AG04450 (cell line): Measurements from ENCODE around the gene HOXA13. TPM values are rescaled to one million over a fixed set of nuclear protein-coding genes. Genes with fewer than 3 reads are reported as not detected.

ENCODE experiments used
- CTCF ChIA-PET: fragments of 300-600, 350-600 bp; formaldehyde crosslinking; extraction: SDS; loops from one replicate; lab custom pipeline; 2022; ENCODE audit warnings: antibody characterized with exemption, inconsistent platforms; lab: Charles Lee
- POLR2A ChIA-PET: fragments of 350-600 bp; formaldehyde crosslinking; extraction: SDS; loops from one replicate; lab custom pipeline; 2021; ENCODE audit warnings: antibody characterized with exemption, inconsistent platforms; lab: Yijun Ruan, JAX
- DNase-seq: peaks from one replicate; pipeline ENCODE4 v3.0.0-alpha.2; 2011; ENCODE audit warnings: low read depth, low spot score
- H3K27ac ChIP-seq: one replicate; pipeline ENCODE4 v1.5.1; 2012; ENCODE audit warnings: low read depth, low read length, control low read depth
- H3K27me3 ChIP-seq: one replicate; pipeline ENCODE4 v1.6.0; 2012; ENCODE audit warnings: low read length; ENCODE audit not compliant: control insufficient read depth, insufficient read depth
- H3K4me3 ChIP-seq: 2 replicates; pipeline ENCODE4 v1.5.1; 2011; ENCODE audit warnings: mild to moderate bottlenecking, low read depth, low read length, control low read depth
- H3K9me3 ChIP-seq: 2 replicates; pipeline ENCODE4 v1.5.1; 2012; ENCODE audit warnings: low read length; ENCODE audit not compliant: control insufficient read depth, insufficient read depth
- polyA plus RNA-seq: library from polyadenylated mRNA; depleted of rRNA; stranded (reverse); fragments of >200 nt; gene quantifications from 2 replicates; pipeline ENCODE4 v1.2.3, GENCODE V29; 2011
- TF ChIP-seq, protein P1 (sequence below): IDR thresholded peaks from 2 replicates; pipeline ENCODE4 v1.5.1; 2011; ENCODE audit warnings: low read depth, low read length, control low read depth, inconsistent platforms

HOXA13 gene
- polyA plus RNA-seq, 1 experiment: not detected

DNA sequence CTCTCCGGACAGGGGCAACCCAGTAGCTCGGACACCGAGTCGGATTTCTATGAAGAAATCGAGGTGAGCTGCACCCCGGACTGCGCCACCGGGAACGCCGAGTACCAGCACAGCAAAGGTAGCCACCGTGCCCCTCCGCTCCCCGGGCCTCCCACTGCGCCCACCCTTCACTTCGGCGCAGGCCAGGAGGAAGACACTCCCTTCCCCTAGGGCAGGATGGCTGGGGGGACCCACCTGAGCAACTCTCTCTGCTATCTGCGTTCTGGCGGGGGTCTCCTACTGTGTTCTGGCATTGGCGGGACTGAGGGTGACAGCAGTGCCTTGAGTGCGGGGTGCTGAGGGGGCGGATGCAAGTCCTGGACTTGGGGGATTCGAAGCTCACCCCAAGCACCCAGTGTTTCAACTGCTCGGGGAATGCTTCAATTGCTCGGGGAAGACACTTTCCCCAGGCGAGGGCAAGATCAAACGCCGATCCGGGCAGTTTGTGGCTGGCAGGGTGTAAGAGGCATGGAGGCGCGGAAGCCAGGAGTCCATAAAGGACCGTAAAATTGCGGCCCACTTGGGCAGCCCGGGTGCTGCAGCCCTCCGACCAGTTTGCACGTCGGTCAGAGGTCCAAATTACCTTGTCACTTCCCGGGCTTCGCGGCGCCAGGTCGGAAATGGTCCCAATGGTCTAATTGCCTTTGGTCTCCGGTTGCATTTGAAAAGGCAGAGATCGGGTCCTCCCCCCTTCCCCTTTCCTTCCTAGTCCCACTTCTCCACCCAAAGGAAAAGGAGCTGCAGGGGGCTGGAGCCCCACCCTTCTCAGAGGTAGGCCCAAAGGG lies 43.7 kb upstream of the HOXA13 start:
- peaks cover 98% of the 10 kb centered on the region for H3K27me3 ChIP-seq
- TF ChIP-seq, protein P1, sequence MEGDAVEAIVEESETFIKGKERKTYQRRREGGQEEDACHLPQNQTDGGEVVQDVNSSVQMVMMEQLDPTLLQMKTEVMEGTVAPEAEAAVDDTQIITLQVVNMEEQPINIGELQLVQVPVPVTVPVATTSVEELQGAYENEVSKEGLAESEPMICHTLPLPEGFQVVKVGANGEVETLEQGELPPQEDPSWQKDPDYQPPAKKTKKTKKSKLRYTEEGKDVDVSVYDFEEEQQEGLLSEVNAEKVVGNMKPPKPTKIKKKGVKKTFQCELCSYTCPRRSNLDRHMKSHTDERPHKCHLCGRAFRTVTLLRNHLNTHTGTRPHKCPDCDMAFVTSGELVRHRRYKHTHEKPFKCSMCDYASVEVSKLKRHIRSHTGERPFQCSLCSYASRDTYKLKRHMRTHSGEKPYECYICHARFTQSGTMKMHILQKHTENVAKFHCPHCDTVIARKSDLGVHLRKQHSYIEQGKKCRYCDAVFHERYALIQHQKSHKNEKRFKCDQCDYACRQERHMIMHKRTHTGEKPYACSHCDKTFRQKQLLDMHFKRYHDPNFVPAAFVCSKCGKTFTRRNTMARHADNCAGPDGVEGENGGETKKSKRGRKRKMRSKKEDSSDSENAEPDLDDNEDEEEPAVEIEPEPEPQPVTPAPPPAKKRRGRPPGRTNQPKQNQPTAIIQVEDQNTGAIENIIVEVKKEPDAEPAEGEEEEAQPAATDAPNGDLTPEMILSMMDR: no peak
- ChIA-PET POLR2A (no interaction called here), CTCF (interaction anchor here (0.5 kb wide), 1 partner anchor 33 kb away, joined by 4 read pairs; no protein-coding TSS in a partner anchor)
- DNase-seq: no peak
- no peak overlapping the region for H3K4me3 ChIP-seq
- no peak overlapping the region for H3K27ac ChIP-seq
- H3K9me3 ChIP-seq: peaks cover 21% of the 10 kb centered on the region

DNA sequence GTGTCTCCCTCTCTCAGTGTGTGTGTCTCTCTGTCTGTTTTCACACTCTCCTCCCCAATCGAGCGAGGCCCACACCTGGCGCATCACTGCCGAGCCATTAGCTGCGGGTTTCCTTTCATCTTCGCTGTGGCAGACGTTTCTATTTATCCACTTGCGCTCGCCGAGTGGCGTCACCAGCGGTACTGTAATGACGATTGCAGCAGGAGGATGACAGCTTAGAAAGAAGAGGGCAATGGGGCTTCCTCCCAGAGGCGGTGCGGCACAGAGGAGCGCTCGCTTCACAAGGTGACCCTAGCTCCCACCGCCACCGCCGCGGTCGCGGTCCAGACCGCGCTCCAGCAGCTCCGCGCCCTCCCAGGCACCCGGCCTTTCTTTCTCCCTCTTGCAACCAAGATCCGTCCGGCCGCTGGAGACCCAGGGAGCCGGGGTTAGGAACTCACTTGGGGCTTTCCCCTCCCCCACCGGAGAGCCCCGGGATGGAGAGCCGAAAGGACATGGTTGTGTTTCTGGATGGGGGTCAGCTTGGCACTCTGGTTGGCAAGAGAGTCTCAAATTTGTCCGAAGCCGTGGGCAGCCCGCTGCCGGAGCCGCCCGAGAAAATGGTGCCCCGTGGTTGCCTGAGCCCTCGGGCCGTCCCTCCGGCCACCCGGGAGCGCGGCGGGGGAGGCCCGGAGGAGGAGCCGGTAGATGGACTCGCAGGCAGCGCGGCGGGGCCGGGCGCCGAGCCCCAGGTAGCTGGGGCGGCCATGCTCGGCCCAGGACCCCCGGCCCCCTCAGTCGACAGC lies 42.9 kb upstream of the HOXA13 start, which contains the start of gene EVX1:
Gene EVX1, plus strand, starts transcription at position 248 of the 785 bp plus-strand sequence. Its CDS starts 229 bp downstream, at position 477.
- DNase-seq: no peak
- POLR2A ChIA-PET: no interaction called here
- Histone ChIP-seq H3K27ac (no peak within 1 kb of the TSS), H3K4me3 (no peak within 1 kb of the TSS), H3K9me3 (peaks cover 23% of the 10 kb centered on the region), H3K27me3 (peaks cover 97% of the 10 kb centered on the region)
- CTCF ChIA-PET: interaction anchor here (0.5 to 1.0 kb wide), 2 partner anchors 32 to 854 kb away, joined by 3 to 4 read pairs; no protein-coding TSS in a partner anchor
- TF ChIP-seq, protein P1: no peak

DNA sequence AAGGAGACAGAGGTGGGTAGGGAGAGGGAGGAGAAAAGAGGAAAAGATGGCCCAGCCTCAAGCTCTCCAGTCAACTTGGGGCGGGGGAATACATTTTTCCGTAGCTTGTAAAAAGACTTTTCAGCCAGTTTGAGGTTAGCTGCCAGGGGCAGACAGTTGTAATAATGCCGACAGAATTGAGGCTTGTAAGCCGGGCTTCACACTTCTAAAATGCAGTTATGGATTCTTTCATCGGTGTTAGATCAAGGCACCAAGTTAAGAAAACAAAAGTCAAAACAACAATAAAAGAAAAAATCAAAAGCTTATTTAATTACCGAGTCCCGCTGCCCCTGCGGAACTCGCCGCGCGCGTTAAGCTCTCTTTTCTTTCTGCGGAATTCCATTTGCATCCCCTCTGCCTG lies 42.3 kb upstream of the HOXA13 start:
- H3K27me3 ChIP-seq: peaks cover 97% of the 10 kb centered on the region
- peaks cover 23% of the 10 kb centered on the region for H3K9me3 ChIP-seq
- no peak for DNase-seq
- TF ChIP-seq, protein P1: no peak
- no peak overlapping the region for H3K4me3 ChIP-seq
- POLR2A ChIA-PET: no interaction called here
- no peak overlapping the region for H3K27ac ChIP-seq
- CTCF ChIA-PET: interaction anchor here (1.0 kb wide), 1 partner anchor 854 kb away, joined by 3 read pairs; no protein-coding TSS in a partner anchor

DNA sequence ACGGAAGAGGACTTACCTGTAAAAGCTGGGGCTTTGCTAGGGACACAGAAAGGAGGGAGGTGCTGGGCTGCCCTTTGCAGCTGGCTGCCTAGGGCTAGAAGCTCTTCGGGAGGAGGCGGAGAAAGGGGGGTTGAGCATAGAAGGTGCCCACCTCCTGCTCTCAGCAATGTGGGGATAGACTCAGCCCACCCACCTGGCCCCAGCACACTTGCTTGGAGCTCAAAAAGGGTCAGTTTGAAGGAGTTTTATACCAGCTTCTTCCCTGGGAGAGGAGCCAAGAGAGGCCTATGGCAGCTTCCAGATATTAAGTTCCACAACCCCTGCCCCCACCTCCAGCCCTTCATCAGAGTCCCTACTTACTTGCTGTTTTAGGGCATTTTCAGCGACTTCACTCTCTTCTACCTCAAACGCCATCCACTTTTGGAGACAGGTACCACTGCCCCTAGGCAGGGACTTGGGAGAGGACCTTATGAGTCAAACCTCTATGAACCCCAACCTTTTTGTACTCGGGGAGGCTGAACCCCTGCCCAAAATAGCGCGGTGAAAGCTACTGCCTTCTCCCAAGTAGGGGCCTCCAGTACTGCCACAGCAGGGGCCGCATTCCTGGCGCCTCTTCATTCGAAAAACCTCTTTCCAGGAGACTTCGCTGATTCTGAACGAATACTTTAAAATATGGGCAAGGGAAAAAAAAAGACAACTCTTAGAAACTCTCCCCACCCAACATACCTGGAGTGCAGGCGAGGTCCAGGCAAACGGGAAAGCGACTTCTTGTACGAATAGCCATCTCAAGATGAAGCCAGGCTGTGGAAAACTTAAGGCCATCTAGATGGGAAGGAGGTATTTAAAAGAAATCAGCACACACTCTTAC lies 41.5 kb upstream of the HOXA13 start:
- peaks cover 97% of the 10 kb centered on the region for H3K27me3 ChIP-seq
- POLR2A ChIA-PET: no interaction called here
- H3K4me3 ChIP-seq: no peak overlapping the region
- H3K27ac ChIP-seq: no peak overlapping the region
- DNase-seq: no peak
- CTCF ChIA-PET: interaction anchor here (1.0 kb wide), 1 partner anchor 855 kb away, joined by 3 read pairs; no protein-coding TSS in a partner anchor
- TF ChIP-seq, protein P1: no peak
- H3K9me3 ChIP-seq: peaks cover 23% of the 10 kb centered on the region
